PC-9 (cell line): ENCODE data around the gene SMIM24.

ENCODE experiments used
- EZH2 ChIP-seq: fragments of 200-600 bp; sonication (generic); IDR thresholded peaks from 2 replicates; pipeline ENCODE4 v1.8.0; 2017; ENCODE audit warnings: antibody characterized with exemption, low read depth
- TF ChIP-seq, protein P1 (sequence below): fragments of 200-600 bp; sonication (generic); conservative IDR thresholded peaks from 2 replicates; pipeline ENCODE4 v1.6.1; 2017; ENCODE audit warnings: mixed run types, antibody characterized with exemption, mild to moderate bottlenecking, moderate library complexity

DNA sequence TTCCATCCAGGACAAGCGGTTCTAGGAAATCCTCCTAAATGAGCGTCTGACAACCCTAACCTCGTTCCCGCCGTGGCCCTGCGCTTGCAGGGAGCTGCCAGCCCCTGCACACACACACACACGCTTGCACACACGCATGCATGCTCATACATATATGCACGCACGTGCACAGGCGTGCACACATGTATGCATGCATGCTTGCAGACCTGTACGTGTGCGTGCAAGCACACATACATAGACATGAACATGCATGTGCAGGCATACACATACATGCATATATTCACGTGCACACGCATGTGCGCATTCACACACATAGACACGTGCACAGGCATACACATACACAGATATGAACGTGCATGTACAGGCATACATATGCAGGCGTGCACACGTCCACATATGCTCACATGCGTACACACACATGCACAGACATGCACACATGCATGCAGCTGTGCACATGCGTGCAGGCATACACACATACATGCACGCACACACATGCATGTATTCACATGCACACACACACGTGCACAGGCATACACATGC lies 35.6 kb downstream of the SMIM24 start:
- no peak for TF ChIP-seq EZH2
- TF ChIP-seq, protein P1, sequence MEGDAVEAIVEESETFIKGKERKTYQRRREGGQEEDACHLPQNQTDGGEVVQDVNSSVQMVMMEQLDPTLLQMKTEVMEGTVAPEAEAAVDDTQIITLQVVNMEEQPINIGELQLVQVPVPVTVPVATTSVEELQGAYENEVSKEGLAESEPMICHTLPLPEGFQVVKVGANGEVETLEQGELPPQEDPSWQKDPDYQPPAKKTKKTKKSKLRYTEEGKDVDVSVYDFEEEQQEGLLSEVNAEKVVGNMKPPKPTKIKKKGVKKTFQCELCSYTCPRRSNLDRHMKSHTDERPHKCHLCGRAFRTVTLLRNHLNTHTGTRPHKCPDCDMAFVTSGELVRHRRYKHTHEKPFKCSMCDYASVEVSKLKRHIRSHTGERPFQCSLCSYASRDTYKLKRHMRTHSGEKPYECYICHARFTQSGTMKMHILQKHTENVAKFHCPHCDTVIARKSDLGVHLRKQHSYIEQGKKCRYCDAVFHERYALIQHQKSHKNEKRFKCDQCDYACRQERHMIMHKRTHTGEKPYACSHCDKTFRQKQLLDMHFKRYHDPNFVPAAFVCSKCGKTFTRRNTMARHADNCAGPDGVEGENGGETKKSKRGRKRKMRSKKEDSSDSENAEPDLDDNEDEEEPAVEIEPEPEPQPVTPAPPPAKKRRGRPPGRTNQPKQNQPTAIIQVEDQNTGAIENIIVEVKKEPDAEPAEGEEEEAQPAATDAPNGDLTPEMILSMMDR: no peak
